ENCODE results near the gene RGS9. TPM values are rescaled to one million over a fixed set of nuclear protein-coding genes. Genes with fewer than 3 reads are reported as not detected.
A peak's percentile ranks its signal among the peaks of the same experiment; 100 is the strongest.

The RGS9 gene
- total RNA-seq, 1 experiment from 2014 or later, result 0.49 TPM

DNA sequence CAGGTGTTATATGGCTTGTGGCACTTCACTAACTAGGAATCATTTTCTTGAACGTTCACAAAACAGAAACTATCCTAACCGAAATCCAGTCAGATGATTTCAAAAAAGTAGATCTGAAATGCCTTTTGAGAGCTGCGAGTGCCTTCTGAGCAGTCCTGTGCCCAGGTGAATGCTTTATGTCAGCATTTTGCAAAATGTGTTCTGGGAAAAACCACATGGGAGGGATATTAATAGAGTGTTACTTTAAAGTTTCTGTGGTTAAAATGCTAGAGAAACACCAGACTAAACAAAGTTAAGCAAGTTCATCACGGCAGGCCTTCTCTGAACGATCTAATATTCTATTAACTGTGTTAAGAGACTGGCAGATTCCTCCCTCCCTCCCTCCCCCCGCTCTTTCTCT, 15.8 kb upstream of the RGS9 start:
- no peak overlapping the region for H3K27ac Mint-ChIP-seq (ENCODE audit: low read depth, unreplicated experiment)
- TF ChIP-seq, protein P1, sequence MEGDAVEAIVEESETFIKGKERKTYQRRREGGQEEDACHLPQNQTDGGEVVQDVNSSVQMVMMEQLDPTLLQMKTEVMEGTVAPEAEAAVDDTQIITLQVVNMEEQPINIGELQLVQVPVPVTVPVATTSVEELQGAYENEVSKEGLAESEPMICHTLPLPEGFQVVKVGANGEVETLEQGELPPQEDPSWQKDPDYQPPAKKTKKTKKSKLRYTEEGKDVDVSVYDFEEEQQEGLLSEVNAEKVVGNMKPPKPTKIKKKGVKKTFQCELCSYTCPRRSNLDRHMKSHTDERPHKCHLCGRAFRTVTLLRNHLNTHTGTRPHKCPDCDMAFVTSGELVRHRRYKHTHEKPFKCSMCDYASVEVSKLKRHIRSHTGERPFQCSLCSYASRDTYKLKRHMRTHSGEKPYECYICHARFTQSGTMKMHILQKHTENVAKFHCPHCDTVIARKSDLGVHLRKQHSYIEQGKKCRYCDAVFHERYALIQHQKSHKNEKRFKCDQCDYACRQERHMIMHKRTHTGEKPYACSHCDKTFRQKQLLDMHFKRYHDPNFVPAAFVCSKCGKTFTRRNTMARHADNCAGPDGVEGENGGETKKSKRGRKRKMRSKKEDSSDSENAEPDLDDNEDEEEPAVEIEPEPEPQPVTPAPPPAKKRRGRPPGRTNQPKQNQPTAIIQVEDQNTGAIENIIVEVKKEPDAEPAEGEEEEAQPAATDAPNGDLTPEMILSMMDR (IDR thresholded peaks at IDR 0.05; ENCODE audit: unreplicated experiment), result no peak
- no peaks in the 10 kb centered on the region for H3K9me3 Mint-ChIP-seq (ENCODE audit: unreplicated experiment)
- DNase-seq (ENCODE audit: unreplicated experiment), result no peak
- no peak overlapping the region for H3K4me3 Mint-ChIP-seq (ENCODE audit: unreplicated experiment)
- POLR2A ChIA-PET, result interaction anchor here (1.5 kb wide), 1 partner anchor 14 kb away, joined by 3 read pairs; no protein-coding TSS in a partner anchor
- intact Hi-C loops (cut with micrococcal nuclease), result no loop called here
- peaks cover 11% of the 10 kb centered on the region for H3K4me1 Mint-ChIP-seq (ENCODE audit: insufficient read depth, unreplicated experiment)
- CTCF ChIA-PET, result no interaction called here
- peaks cover 14% of the 10 kb centered on the region for H3K27me3 Mint-ChIP-seq (ENCODE audit: insufficient read depth, unreplicated experiment)
- no TSS peak for BruUV-seq (replicated peaks)
- no peaks in the 10 kb centered on the region for H3K36me3 Mint-ChIP-seq (ENCODE audit: insufficient read depth, unreplicated experiment)

DNA sequence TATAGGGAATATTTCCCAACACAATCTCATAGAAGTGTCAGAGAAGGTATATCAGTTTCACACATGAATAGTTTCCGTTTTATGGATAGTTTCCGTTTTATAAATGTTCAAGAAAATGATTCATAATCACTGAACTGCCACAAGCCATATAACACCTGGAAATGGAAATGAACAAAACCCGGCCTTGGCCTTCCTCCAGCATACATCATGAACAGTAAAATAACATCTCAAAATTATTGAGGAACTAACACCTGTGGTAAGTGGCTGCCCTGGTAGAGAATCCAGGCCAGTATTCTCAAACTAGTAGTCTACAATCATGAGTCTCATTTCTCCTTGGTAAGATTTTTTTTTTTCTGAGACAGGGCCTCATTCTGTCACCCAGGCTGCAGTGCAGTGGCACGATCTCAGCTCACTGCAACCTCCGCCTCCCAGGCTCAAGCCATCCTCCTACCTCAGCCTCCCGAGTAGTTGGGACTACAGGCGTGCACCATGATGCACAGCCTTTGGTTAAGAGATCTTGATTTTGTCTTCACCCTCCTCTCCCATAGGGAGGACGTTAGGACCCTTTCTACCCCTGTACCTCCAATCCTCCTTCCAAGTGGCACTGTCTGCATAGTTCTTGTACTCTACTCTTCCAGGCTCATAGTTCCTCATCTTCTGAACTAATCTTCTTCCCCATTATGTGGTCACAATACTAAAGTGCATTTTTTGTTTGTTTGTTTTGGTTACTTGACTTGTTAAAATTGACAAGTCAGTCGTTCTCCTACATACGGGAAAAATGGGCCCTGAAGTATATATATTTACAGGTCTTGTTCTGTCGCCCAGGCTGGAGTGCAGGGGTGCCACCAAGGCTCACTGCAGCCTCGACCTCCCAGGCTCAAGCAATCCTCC, 15.0 kb upstream of the RGS9 start:
- Mint-ChIP-seq H3K4me1 (ENCODE audit: insufficient read depth, unreplicated experiment) (peaks cover 7% of the 10 kb centered on the region), H3K36me3 (ENCODE audit: insufficient read depth, unreplicated experiment) (no peaks in the 10 kb centered on the region), H3K4me3 (ENCODE audit: unreplicated experiment) (peak overlapping the region; percentile 78), H3K27ac (ENCODE audit: low read depth, unreplicated experiment) (peak overlapping the region; percentile 87), H3K27me3 (ENCODE audit: insufficient read depth, unreplicated experiment) (peaks cover 9% of the 10 kb centered on the region), H3K9me3 (ENCODE audit: unreplicated experiment) (no peaks in the 10 kb centered on the region)
- BruUV-seq (replicated peaks), result no TSS peak
- no peak for DNase-seq (ENCODE audit: unreplicated experiment)
- CTCF ChIA-PET, result interaction anchor here (0.6 to 1.1 kb wide), 4 partner anchors 15 to 67 kb away, joined by 3 to 4 read pairs (median 3); no protein-coding TSS in a partner anchor
- TF ChIP-seq, protein P1 (IDR thresholded peaks at IDR 0.05; ENCODE audit: unreplicated experiment), result no peak
- intact Hi-C loops (cut with micrococcal nuclease), result no loop called here
- POLR2A ChIA-PET, result interaction anchor here (0.6 to 2.2 kb wide), 8 partner anchors 13 to 179 kb away, joined by 3 to 24 read pairs (median 6); partner anchors contain the start of gene RGS9

DNA sequence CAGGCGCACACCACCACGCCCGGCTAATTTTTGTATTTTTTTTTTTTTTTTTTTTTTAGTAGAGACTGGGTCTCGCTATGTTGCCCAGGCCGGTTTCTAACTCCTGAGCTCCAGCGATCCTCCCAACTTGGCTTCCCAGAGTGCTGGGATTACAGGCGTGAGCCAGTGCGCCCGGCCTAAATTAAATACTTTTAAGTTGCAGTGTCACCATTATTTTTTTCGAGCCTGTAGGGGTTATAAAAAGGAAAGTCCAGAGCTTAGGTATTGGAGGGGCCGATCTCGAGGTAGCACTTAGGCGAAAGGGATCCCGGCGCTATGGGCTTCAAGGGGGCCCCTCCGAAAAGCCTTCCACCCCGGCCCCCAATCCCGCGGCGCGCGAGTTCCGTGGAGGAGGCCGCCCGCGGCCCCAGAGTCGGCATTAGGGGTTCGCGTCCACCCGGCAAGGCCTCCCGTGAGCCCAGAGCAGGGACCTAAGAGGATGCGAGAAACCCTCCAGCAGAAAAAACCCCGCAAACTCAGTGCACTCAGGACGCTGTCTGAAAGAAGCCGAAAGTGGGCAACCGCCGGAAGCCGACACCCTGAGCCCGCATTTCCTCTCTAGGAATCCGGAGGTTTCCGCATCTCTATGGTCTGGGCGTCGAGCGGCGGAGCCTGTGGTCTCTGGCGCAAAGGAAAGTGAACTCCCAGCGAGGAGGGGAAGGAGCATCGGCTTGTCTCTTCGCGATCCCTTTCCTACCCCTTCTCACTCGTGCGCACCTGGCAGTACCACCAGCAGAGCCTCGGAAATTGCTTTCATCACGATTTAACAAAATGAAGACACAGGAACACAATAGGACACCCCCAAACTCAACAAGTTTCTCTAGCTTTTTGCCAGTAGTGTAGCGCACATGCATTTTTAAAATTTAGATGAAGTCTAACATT, 14.1 kb upstream of the RGS9 start:
- Mint-ChIP-seq H3K27me3 (ENCODE audit: insufficient read depth, unreplicated experiment) (peaks cover 12% of the 10 kb centered on the region), H3K4me3 (ENCODE audit: unreplicated experiment) (peak overlapping the region; percentile 78), H3K36me3 (ENCODE audit: insufficient read depth, unreplicated experiment) (no peaks in the 10 kb centered on the region), H3K4me1 (ENCODE audit: insufficient read depth, unreplicated experiment) (peaks cover 7% of the 10 kb centered on the region), H3K9me3 (ENCODE audit: unreplicated experiment) (no peaks in the 10 kb centered on the region), H3K27ac (ENCODE audit: low read depth, unreplicated experiment) (peak overlapping the region; percentile 87)
- TF ChIP-seq, protein P1 (IDR thresholded peaks at IDR 0.05; ENCODE audit: unreplicated experiment), result no peak
- POLR2A ChIA-PET, result interaction anchor here (0.6 to 2.2 kb wide), 20 partner anchors 11 to 1223 kb away, joined by 3 to 24 read pairs (median 4); partner anchors contain the start of gene RGS9
- BruUV-seq (replicated peaks), result no TSS peak
- DNase-seq (ENCODE audit: unreplicated experiment), result peak; percentile 87
- intact Hi-C loops (cut with micrococcal nuclease), result no loop called here
- CTCF ChIA-PET, result interaction anchor here (0.9 to 1.1 kb wide), 3 partner anchors 16 to 68 kb away, joined by 3 to 4 read pairs (median 3); no protein-coding TSS in a partner anchor
